Motor neuron (in vitro differentiated cells): ENCODE data around the gene ZNF25. TPM values are rescaled to one million over a fixed set of nuclear protein-coding genes. Genes with fewer than 3 reads are reported as not detected.
"Not testable (repeated sequence)": the region's sequence is repeated elsewhere in the genome, so short reads cannot be mapped to it uniquely, and the experiment has no call there.

Experiments
- ATAC-seq, 8 experiments: fragments of 200-7000 bp; cut with Tn5 transposase; replicated peaks in 6 of 8; 2 replicates each; pipeline ENCODE4 v1.8.0; 2021; ENCODE audit warnings: mild to moderate bottlenecking in 8 of 8, moderate library complexity in 8 of 8
- H3K27ac ChIP-seq, 2 donors: fragments of 250-450 bp; sonication (Bioruptor Pico); 2 replicates each; pipeline ENCODE4 v1.9.0; 2021; ENCODE audit warnings: antibody characterized with exemption in 2 of 2, mild to moderate bottlenecking in 2 of 2, moderate library complexity in 1 of 2
- H3K4me1 ChIP-seq, 2 donors: fragments of 250-450 bp; sonication (Bioruptor Pico); replicated peaks in 1 of 2; 2 replicates each; pipeline ENCODE4 v1.6.1; 2021; ENCODE audit warnings: antibody characterized with exemption in 2 of 2, mild to moderate bottlenecking in 2 of 2, moderate library complexity in 1 of 2
- H3K4me3 ChIP-seq, 5 donors: fragments of 250-450 bp; sonication (Bioruptor Pico); 2 replicates each; pipeline ENCODE4 v1.9.0; 2021; ENCODE audit warnings: antibody characterized with exemption in 5 of 5, mild to moderate bottlenecking in 5 of 5, moderate library complexity in 4 of 5
- WGBS, 10 experiments: fragments of 450-650 bp; shearing (Covaris generic); methylation state at CpG; one replicate each; pipeline ENCODE4 v1.0.0; 2022; 5-methylcytosine and 5-hydroxymethylcytosine counted together
- in situ Hi-C, 9 experiments: fragments of 400-800 bp; cut with MboI; loops; one replicate each; pipeline ENCODE4 v1.15.0; 2021; ENCODE audit warnings: low sequenced_read_pairs in 9 of 9, low pct_unique_long_range_greater_than_20kb in 2 of 9; ENCODE audit not compliant: unreplicated experiment in 9 of 9
- total RNA-seq, 8 experiments: library from RNA; unstranded; fragments of 300-600 nt; gene quantifications; 2 replicates each; pipeline versions ENCODE4 v1.2.3 to v1.2.4, GENCODE V29; 2022

Gene ZNF25
- total RNA-seq, 8 experiments from 2014 or later: 3.9 to 34.4 (median 22.4) TPM

DNA sequence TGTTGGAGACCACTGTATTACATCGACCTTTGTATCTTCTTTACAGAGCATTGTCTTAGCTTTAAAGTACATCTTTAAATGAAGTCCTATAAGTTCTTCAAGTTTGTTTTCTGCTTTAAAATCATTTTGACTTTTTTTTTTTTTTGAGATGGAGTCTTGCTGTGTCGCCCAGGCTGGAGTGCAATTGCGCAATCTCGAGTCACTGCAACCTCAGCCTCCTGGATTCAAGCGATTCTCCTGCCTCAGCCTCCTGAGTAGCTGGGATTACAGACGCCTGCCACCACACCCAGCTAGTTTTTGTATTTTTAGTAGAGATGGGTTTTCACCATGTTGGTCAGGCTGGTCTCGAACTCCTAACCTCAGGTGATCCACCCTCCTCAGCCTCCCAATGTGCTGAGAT is 68.3 kb downstream of the ZNF25 start:
- 20 to 90% (median 60%) methylated on average over 1 to 6 of the region's 7 CpGs; no CpG with 5 or more reads in 1 of the 10 experiments for WGBS, 10 experiments
- H3K27ac ChIP-seq, ATAC-seq, in situ Hi-C loops, H3K4me1 ChIP-seq, H3K4me3 ChIP-seq: not testable (repeated sequence)

DNA sequence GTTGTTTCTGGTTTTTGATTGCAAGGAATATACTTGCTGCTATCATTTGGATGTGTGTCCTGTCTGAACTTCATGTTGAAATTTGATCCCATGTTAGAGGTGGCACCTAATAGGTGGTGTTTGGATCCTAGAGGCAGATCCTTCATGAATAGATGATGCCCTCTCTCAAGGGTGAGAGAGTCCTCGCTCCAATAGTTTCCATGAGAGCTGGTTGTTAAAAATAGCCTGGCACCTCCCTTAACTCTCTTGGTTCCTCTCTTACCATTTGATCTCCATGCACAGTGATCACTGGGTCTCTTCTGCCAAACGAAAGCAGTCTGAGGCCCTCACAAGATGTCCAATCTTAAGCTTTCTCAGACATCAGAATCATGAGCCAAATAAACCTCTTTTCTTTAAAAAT is 70.1 kb downstream of the ZNF25 start:
- no peak overlapping the region for H3K27ac ChIP-seq
- H3K4me3 ChIP-seq: no peak overlapping the region
- H3K4me1 ChIP-seq: no peaks in the 10 kb centered on the region
- in situ Hi-C loops: no loop called here
- ATAC-seq: no peak
- WGBS, 10 experiments: 0 to 67% (median 10%) methylated on average over 1 to 2 of the region's 2 CpGs; no CpG with 5 or more reads in 2 of the 10 experiments

Other genes starting within 250 kb of the ZNF25 start
- gene ZNF248, start 119.0 kb downstream of the ZNF25 start, total RNA-seq: 10 to 100 TPM in 7 of 8 experiments, 1 to 10 TPM in 1; 7.4 to 40.1 (median 19.8) TPM
- gene ZNF33A, start 34.0 kb upstream of the ZNF25 start, total RNA-seq: 10 to 100 TPM; 11.9 to 37.1 (median 28.5) TPM
- 10 to 100 TPM; 13.5 to 35.0 (median 16.7) TPM for gene ZNF37A, start 117.7 kb upstream of the ZNF25 start, total RNA-seq